ENCODE results near the gene ACOD1.
"Not testable (repeated sequence)": the region's sequence is repeated elsewhere in the genome, so short reads cannot be mapped to it uniquely, and the experiment has no call there.

The ACOD1 gene

GRCh38 chr13:76950101-76950500, 1.8 kb downstream of the ACOD1 start:
- H3K4me3 ChIP-seq (replicated peaks; ENCODE audit: low read depth, low read length), result no peak overlapping the region
- no peak for TF ChIP-seq CTCF (IDR thresholded peaks at IDR 0.05; ENCODE audit: low read length, missing control alignments)
- DNase-seq (ENCODE audit: low read depth), result no peak

- DNase-seq (ENCODE audit: low read depth), result no peak
- no peak overlapping the region for H3K4me3 ChIP-seq (replicated peaks; ENCODE audit: low read depth, low read length)
- TF ChIP-seq CTCF (IDR thresholded peaks at IDR 0.05; ENCODE audit: low read length, missing control alignments), result no peak
Measured at GRCh38 chr13:76953968-76954367, 5.7 kb downstream of the ACOD1 start.

GRCh38 chr13:76954538-76954937, 6.2 kb downstream of the ACOD1 start:
- no peak overlapping the region for H3K4me3 ChIP-seq (replicated peaks; ENCODE audit: low read depth, low read length)
- no peak for DNase-seq (ENCODE audit: low read depth)
- TF ChIP-seq CTCF (IDR thresholded peaks at IDR 0.05; ENCODE audit: low read length, missing control alignments), result no peak

- DNase-seq (ENCODE audit: low read depth), result no peak
- no peak overlapping the region for H3K4me3 ChIP-seq (replicated peaks; ENCODE audit: low read depth, low read length)
- no peak for TF ChIP-seq CTCF (IDR thresholded peaks at IDR 0.05; ENCODE audit: low read length, missing control alignments)
Measured at GRCh38 chr13:76955193-76955592, 6.9 kb downstream of the ACOD1 start.

- TF ChIP-seq CTCF (IDR thresholded peaks at IDR 0.05; ENCODE audit: low read length, missing control alignments), result no peak
- no peak for DNase-seq (ENCODE audit: low read depth)
- no peak overlapping the region for H3K4me3 ChIP-seq (replicated peaks; ENCODE audit: low read depth, low read length)
Measured at GRCh38 chr13:76955661-76956060, 7.3 kb downstream of the ACOD1 start.

- no peak for DNase-seq (ENCODE audit: low read depth)
- no peak for TF ChIP-seq CTCF (IDR thresholded peaks at IDR 0.05; ENCODE audit: low read length, missing control alignments)
- no peak overlapping the region for H3K4me3 ChIP-seq (replicated peaks; ENCODE audit: low read depth, low read length)
Measured at GRCh38 chr13:76958841-76959432, 10.6 kb downstream of the ACOD1 start.

- not testable (repeated sequence) for DNase-seq (ENCODE audit: low read depth); H3K4me3 ChIP-seq (replicated peaks; ENCODE audit: low read depth, low read length)
Measured at GRCh38 chr13:76959734-76960133, 11.4 kb downstream of the ACOD1 start.
